Nephron progenitor cell (in vitro differentiated cells): ENCODE measurements around the gene FKBP3.

Experiments used
- DNase-seq: peaks from one replicate; pipeline ENCODE4 v3.0.0; 2021
- H3K27ac Mint-ChIP-seq: 2 replicates; pipeline ENCODE4 v1.8.0; 2021; ENCODE audit warnings: mild to moderate bottlenecking, moderate library complexity, mixed read lengths
- H3K27me3 Mint-ChIP-seq: 2 replicates; pipeline ENCODE4 v1.8.0; 2021; ENCODE audit warnings: mild to moderate bottlenecking, low read depth, mixed read lengths; ENCODE audit not compliant: poor library complexity
- H3K36me3 Mint-ChIP-seq: 2 replicates; pipeline ENCODE4 v1.8.0; 2021; ENCODE audit warnings: low read depth, mixed read lengths
- H3K4me1 Mint-ChIP-seq: 2 replicates; pipeline ENCODE4 v1.8.0; 2021; ENCODE audit warnings: mixed read lengths
- H3K4me3 Mint-ChIP-seq: 2 replicates; pipeline ENCODE4 v1.8.0; 2021; ENCODE audit warnings: mild to moderate bottlenecking, moderate library complexity, mixed read lengths
- H3K9me3 Mint-ChIP-seq: 2 replicates; pipeline ENCODE4 v1.8.0; 2021; ENCODE audit warnings: mild to moderate bottlenecking, moderate library complexity, mixed read lengths
- CTCF ChIP-seq: fragments of 200-600 bp; sonication (generic); IDR thresholded peaks from 2 replicates; pipeline ENCODE4 v1.5.0; 2021; ENCODE audit warnings: antibody characterized with exemption

The FKBP3 gene

DNA sequence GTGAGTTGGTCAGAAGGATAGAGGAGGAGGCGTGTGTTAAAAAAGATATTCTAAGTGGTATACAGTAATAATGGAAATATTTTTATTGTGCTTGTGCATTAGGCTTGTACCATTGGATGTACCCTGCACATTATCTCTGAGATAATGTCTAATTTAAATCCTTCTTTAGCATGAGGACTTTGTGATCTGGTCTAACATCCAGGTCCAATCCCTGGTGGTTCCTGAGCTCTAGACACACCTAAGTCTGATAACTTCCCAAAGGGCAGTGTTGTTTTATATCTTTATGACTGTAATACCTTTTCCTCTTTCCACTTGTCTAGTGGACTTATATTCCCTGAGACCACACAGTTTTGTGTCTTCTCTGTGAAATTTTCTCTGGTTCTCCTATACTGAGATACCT lies 29.7 kb downstream of the FKBP3 start:
- peaks cover 13% of the 10 kb centered on the region for H3K4me1 Mint-ChIP-seq
- peaks cover 76% of the 10 kb centered on the region for H3K36me3 Mint-ChIP-seq
- no peaks in the 10 kb centered on the region for H3K27me3 Mint-ChIP-seq
- TF ChIP-seq CTCF, result no peak
- no peak overlapping the region for H3K4me3 Mint-ChIP-seq
- DNase-seq, result no peak
- no peak overlapping the region for H3K27ac Mint-ChIP-seq
- H3K9me3 Mint-ChIP-seq, result no peaks in the 10 kb centered on the region

DNA sequence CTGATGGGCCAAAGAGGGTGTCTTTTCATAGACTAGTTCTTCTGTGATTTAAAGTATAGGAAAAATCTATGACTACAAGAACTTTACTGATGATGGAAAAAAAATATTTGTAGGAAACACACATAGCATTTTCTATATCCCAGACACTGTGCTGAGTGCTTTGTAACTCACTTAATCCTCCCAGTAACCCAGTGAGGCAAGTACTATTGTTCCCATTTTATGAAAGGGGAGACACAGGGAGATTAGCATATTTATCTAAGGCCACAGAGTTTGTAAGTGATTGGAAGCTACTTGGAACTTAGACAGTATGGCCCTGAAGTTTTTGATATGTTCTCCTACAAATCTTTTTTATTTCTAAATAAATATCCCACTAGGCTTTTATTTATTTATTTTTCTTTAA lies 30.5 kb downstream of the FKBP3 start:
- H3K4me1 Mint-ChIP-seq, result peaks cover 13% of the 10 kb centered on the region
- no peak overlapping the region for H3K27ac Mint-ChIP-seq
- no peaks in the 10 kb centered on the region for H3K27me3 Mint-ChIP-seq
- H3K9me3 Mint-ChIP-seq, result no peaks in the 10 kb centered on the region
- H3K36me3 Mint-ChIP-seq, result peaks cover 79% of the 10 kb centered on the region
- no peak for DNase-seq
- H3K4me3 Mint-ChIP-seq, result no peak overlapping the region
- TF ChIP-seq CTCF, result no peak

- no peak for DNase-seq
- peaks cover 9% of the 10 kb centered on the region for H3K4me1 Mint-ChIP-seq
- H3K27ac Mint-ChIP-seq, result no peak overlapping the region
- no peak for TF ChIP-seq CTCF
- H3K27me3 Mint-ChIP-seq, result no peaks in the 10 kb centered on the region
- no peaks in the 10 kb centered on the region for H3K9me3 Mint-ChIP-seq
- H3K36me3 Mint-ChIP-seq, result peaks cover 78% of the 10 kb centered on the region
- H3K4me3 Mint-ChIP-seq, result no peak overlapping the region
Measured at GRCh38 chr14:45096218-45096617, 38.1 kb downstream of the FKBP3 start.

GRCh38 chr14:45095143-45095542 lies 39.1 kb downstream of the FKBP3 start:
- no peak overlapping the region for H3K27ac Mint-ChIP-seq
- no peaks in the 10 kb centered on the region for H3K27me3 Mint-ChIP-seq
- H3K9me3 Mint-ChIP-seq, result no peaks in the 10 kb centered on the region
- no peak overlapping the region for H3K4me3 Mint-ChIP-seq
- TF ChIP-seq CTCF, result no peak
- H3K36me3 Mint-ChIP-seq, result peaks cover 78% of the 10 kb centered on the region
- H3K4me1 Mint-ChIP-seq, result peaks cover 4% of the 10 kb centered on the region
- DNase-seq, result no peak

GRCh38 chr14:45094275-45094674 lies 40.0 kb downstream of the FKBP3 start:
- H3K4me3 Mint-ChIP-seq, result no peak overlapping the region
- no peak overlapping the region for H3K27ac Mint-ChIP-seq
- no peaks in the 10 kb centered on the region for H3K9me3 Mint-ChIP-seq
- no peak for TF ChIP-seq CTCF
- no peaks in the 10 kb centered on the region for H3K27me3 Mint-ChIP-seq
- DNase-seq, result no peak
- H3K36me3 Mint-ChIP-seq, result peaks cover 73% of the 10 kb centered on the region
- peaks cover 5% of the 10 kb centered on the region for H3K4me1 Mint-ChIP-seq

DNA sequence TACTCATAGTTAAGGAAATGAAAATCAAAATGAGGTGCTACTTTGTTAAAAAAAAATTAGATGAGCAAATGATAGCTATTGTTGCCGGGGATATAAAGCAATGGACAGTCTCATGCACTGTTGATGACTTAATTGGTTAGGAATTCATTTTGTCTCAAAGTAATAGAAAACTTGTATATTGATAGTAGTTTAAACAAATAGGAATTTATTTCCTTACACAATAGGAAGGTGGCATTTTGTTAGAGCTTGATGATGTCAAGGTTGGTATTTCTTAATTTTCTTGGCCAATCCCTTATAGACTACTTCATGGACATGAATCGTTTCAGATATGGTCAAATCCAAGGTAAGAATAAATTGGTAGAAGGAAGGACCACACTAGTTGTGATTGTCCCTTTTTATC lies 42.6 kb downstream of the FKBP3 start:
- Mint-ChIP-seq H3K36me3 (peaks cover 55% of the 10 kb centered on the region), H3K4me3 (no peak overlapping the region), H3K9me3 (no peaks in the 10 kb centered on the region), H3K27me3 (no peaks in the 10 kb centered on the region), H3K4me1 (peaks cover 21% of the 10 kb centered on the region), H3K27ac (no peak overlapping the region)
- no peak for TF ChIP-seq CTCF
- no peak for DNase-seq
